ENCODE measurements around the gene EVC2. TPM values are rescaled to one million over a fixed set of nuclear protein-coding genes. Genes with fewer than 3 reads are reported as not detected.
A peak's percentile ranks its signal among the peaks of the same experiment; 100 is the strongest.

The EVC2 gene
- total and polyA plus RNA-seq, 10 of the 15 experiments (the other 5 are each of a cell fraction or from before 2014, with no cell fraction given): 0.34 to 10.4 (median 5.6) TPM

DNA sequence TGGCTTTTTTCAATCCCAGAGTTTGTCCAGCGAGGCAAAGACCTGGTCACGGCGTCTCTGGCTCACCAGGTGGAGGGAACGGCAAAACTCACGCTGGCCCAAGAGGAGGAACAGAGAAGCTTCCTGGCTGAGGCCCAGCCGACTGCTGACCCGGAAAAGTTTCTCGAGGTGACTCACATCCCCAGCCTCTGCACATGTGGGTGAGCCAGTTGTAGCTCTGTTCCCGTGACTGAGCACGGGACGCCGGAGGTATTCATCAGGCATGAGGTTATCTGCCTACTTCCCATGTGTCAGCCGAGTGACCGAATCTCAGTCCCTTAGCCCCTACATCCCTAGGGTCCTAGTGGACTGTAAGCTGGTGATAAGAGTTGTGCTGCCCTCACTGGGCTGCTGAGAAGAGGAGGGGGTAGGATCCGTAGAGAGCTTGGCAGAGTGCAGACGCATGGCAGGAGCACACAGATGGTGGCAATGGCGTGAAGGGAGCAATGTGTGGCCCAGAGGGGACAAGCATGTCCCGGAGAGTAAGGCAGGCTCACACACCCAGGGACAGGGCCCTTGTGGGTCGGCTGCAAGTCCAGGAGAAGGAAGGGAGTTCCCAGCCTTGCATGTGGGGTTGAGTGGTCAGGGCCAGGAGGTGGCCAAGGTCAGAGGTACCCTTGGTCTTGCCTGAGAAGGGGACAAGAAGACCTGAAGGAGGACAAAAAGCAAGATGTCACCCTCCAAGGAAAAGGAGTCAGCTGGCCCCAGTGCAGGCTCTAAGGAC is 45.6 kb upstream of the EVC2 start:
- Histone ChIP-seq H3K4me2 (ENCODE audit: control insufficient read depth, insufficient read depth) (no peak overlapping the region), H3K36me3 (ENCODE audit: control insufficient read depth in 2 of 2, insufficient read depth in 2 of 2, low read length in 1 of 2) (peaks cover 0 to 2% of the 10 kb centered on the region in 2 experiments; a peak in 2 of 4 replicates), H3K27me3 (replicated peaks in 1 of 2; ENCODE audit: control insufficient read depth in 2 of 2, insufficient read depth in 2 of 2, low read length in 1 of 2) (no peaks in the 10 kb centered on the region), H3K4me1 (ENCODE audit: control insufficient read depth, insufficient read depth, low read length) (no peaks in the 10 kb centered on the region), H3K79me2 (ENCODE audit: control insufficient read depth, insufficient read depth, low read length) (no peaks in the 10 kb centered on the region), H3K9ac (ENCODE audit: control insufficient read depth, insufficient read depth, low read length) (no peak overlapping the region), H2AFZ (ENCODE audit: control insufficient read depth, low read depth, low read length) (no peak overlapping the region), H3K4me3 (no peak overlapping the region), H3K9me3 (replicated peaks; ENCODE audit: control insufficient read depth, insufficient read depth, low read length) (no peaks in the 10 kb centered on the region; the same call in 2 of the 3 replicates), H3K27ac (ENCODE audit: control insufficient read depth, insufficient read depth) (0 out of 2 replicates have a peak overlapping the region, but pooled peaks have one; percentile 18), H4K20me1 (ENCODE audit: control insufficient read depth, insufficient read depth) (no peaks in the 10 kb centered on the region)
- intact Hi-C loops (cut with micrococcal nuclease; ENCODE audit: unreplicated experiment): no loop called here
- SMC1A ChIA-PET (ENCODE audit: uncharacterized antibody, unreplicated experiment): no interaction called here
- POLR2A ChIA-PET: no interaction called here
- RAD21 ChIA-PET (ENCODE audit: unreplicated experiment): no interaction called here
- no peak; the same call in 2 of the 3 replicates for ATAC-seq
- no peak for FAIRE-seq
- no TSS peak for BruUV-seq (replicated peaks)
- CTCF ChIA-PET: no interaction called here
- in situ Hi-C loops (cut with MboI): no loop called here
- DNase-seq (ENCODE audit: low read depth, low spot score): no peak
- 9% methylated on average over 19 of the region's 19 CpGs for WGBS (ENCODE audit: insufficient coverage, insufficient replicate concordance, low lambda C conversion rate, missing lambda C conversion rate)
- TF ChIP-seq LARP7 (IDR thresholded peaks at IDR 0.05): no peak
- no peak for TF ChIP-seq FOS (IDR thresholded peaks at IDR 0.05; ENCODE audit: borderline replicate concordance, extremely low read depth, insufficient read length)
- peak in 1 of 2 experiments; percentile 60; a peak in 2 of 4 replicates for TF ChIP-seq BHLHE40 (IDR thresholded peaks at IDR 0.05; ENCODE audit: borderline replicate concordance in 1 of 2, low read depth in 2 of 2, low read length in 1 of 2)
- TF ChIP-seq NR2C1 (IDR thresholded peaks at IDR 0.05): peak; percentile 55; the same call in 1 of the 2 replicates
- TF ChIP-seq SREBF1 (IDR thresholded peaks at IDR 0.05; ENCODE audit: low read length): no peak
- no peak for TF ChIP-seq NR2F1 (conservative IDR thresholded peaks at IDR 0.05)
- TF ChIP-seq EED (IDR thresholded peaks at IDR 0.05; ENCODE audit: low read depth): peak; percentile 51; the same call in 1 of the 2 replicates
- TF ChIP-seq HDAC2 (IDR thresholded peaks at IDR 0.05): no peak
- peak; percentile 25 for TF ChIP-seq POLR2A (IDR thresholded peaks at IDR 0.05; ENCODE audit: low read depth, low read length)
- TF ChIP-seq ATF7 (IDR thresholded peaks at IDR 0.05; ENCODE audit: low read depth): no peak
- TF ChIP-seq POLR2AphosphoS5 (IDR thresholded peaks at IDR 0.05; ENCODE audit: low read length): no peak
- no peak for TF ChIP-seq RELA (IDR thresholded peaks at IDR 0.05; ENCODE audit: borderline replicate concordance, partially characterized antibody)
- no peak for TF ChIP-seq MXI1 (IDR thresholded peaks at IDR 0.05; ENCODE audit: low read depth, low read length)
- TF ChIP-seq, protein P1, sequence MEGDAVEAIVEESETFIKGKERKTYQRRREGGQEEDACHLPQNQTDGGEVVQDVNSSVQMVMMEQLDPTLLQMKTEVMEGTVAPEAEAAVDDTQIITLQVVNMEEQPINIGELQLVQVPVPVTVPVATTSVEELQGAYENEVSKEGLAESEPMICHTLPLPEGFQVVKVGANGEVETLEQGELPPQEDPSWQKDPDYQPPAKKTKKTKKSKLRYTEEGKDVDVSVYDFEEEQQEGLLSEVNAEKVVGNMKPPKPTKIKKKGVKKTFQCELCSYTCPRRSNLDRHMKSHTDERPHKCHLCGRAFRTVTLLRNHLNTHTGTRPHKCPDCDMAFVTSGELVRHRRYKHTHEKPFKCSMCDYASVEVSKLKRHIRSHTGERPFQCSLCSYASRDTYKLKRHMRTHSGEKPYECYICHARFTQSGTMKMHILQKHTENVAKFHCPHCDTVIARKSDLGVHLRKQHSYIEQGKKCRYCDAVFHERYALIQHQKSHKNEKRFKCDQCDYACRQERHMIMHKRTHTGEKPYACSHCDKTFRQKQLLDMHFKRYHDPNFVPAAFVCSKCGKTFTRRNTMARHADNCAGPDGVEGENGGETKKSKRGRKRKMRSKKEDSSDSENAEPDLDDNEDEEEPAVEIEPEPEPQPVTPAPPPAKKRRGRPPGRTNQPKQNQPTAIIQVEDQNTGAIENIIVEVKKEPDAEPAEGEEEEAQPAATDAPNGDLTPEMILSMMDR (IDR thresholded peaks at IDR 0.05 in 2 of 3, conservative IDR thresholded peaks at IDR 0.05 in 1 of 3; ENCODE audit: control insufficient read depth in 2 of 3, extremely low read depth in 1 of 3, insufficient read depth in 1 of 3, low read depth in 3 of 3, low read length in 3 of 3): no peak
- TF ChIP-seq, protein P2, sequence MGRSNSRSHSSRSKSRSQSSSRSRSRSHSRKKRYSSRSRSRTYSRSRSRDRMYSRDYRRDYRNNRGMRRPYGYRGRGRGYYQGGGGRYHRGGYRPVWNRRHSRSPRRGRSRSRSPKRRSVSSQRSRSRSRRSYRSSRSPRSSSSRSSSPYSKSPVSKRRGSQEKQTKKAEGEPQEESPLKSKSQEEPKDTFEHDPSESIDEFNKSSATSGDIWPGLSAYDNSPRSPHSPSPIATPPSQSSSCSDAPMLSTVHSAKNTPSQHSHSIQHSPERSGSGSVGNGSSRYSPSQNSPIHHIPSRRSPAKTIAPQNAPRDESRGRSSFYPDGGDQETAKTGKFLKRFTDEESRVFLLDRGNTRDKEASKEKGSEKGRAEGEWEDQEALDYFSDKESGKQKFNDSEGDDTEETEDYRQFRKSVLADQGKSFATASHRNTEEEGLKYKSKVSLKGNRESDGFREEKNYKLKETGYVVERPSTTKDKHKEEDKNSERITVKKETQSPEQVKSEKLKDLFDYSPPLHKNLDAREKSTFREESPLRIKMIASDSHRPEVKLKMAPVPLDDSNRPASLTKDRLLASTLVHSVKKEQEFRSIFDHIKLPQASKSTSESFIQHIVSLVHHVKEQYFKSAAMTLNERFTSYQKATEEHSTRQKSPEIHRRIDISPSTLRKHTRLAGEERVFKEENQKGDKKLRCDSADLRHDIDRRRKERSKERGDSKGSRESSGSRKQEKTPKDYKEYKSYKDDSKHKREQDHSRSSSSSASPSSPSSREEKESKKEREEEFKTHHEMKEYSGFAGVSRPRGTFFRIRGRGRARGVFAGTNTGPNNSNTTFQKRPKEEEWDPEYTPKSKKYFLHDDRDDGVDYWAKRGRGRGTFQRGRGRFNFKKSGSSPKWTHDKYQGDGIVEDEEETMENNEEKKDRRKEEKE (IDR thresholded peaks at IDR 0.05): no peak
- no peak for TF ChIP-seq SMAD5 (IDR thresholded peaks at IDR 0.05; ENCODE audit: low read depth)
- TF ChIP-seq SIX5 (IDR thresholded peaks at IDR 0.05; ENCODE audit: low read depth, low read length, severe bottlenecking): no peak

All from GM12878 (cell line).